Limb (tissue), 2 donors: ENCODE measurements around the gene FBXL7.
A peak's percentile ranks its signal among the peaks of the same experiment; 100 is the strongest.

Experiments used
- DNase-seq, 2 donors: peaks; one replicate each; pipeline ENCODE4 v3.0.0-alpha.2; 2016; ENCODE audit errors: extremely low spot score in 2 of 2

The FBXL7 gene

GRCh38 chr5:15704397-15704947 is 204.5 kb downstream of the FBXL7 start:
- DNase-seq: no peak

DNA sequence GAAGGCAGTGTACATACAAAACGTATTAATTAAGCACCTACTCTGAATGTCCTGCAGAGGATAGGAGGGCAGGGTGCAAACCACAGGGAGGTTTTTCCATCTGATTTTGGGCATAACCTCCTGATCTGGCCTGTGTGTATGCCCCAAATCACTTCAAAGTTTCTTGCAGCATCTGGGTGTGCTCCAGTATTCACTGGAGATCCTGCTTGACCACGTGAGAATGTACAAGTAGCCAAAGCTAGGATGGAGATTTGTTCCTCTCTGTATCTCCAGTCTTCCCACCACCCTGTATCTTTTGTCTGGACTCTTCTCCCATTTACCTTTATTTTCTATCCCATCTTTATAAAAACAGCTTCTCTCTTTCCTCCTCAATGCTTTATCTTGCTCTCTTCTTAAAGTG is 207.7 kb downstream of the FBXL7 start:
- DNase-seq: no peak

- no peak for DNase-seq
Measured at GRCh38 chr5:15711892-15712291, 211.9 kb downstream of the FBXL7 start.

- DNase-seq: no peak
Measured at GRCh38 chr5:15715535-15715934, 215.6 kb downstream of the FBXL7 start.

DNA sequence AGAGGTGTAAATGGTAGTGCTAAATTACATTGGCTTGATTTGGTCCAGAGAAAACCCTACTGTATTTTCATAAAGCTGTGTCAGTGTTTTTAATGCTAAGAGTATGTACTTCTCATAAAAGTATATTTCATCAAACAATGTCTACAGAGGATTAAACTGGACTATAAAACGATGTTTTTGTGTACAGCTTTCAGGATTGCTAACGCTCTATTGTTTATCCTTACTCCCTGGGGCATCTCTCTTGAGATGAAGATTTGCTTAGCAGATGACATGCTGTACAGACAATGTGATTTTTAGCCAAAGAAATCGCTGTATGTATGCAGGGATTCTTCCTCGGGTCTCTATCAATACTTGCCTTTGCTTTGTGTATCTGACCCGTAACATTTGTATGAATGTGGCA is 216.0 kb downstream of the FBXL7 start:
- no peak for DNase-seq

- no peak for DNase-seq
Measured at GRCh38 chr5:15717001-15717400, 217.0 kb downstream of the FBXL7 start.

DNA sequence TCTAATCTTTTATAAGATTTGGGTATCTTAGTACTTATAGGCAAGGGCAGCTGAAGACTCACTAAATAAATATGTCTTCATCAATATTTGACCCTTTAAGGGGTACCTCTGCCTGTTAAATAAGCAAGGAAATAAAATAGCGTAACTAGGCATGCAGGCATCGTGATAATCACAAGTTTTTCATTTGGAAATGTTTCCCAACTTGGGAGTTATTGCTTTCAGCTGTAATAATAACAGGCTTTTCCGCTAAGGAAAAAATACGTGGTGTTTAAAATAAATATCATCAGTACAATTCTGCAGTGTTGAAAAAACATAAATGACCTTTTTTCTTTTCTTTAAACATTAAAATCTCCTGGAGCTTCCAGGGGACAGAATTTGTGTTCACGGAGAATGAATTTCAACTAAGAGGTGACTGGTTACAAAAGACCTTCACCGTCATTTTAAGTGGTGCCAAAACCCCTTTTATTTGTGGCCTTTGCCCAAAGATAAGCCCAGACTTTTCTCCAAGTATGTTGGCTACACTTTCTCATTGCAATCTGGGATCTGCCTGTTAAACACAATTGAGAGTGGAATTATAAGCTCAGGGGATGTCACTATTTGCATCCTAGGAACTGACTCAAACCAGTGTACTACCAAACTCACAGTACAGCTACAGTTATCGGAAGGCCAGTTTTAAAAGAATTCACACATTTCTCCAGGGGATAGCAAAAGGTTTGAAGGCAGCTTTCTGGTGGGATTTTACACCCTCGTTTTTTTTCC is 218.6 kb downstream of the FBXL7 start:
- no peak for DNase-seq

DNA sequence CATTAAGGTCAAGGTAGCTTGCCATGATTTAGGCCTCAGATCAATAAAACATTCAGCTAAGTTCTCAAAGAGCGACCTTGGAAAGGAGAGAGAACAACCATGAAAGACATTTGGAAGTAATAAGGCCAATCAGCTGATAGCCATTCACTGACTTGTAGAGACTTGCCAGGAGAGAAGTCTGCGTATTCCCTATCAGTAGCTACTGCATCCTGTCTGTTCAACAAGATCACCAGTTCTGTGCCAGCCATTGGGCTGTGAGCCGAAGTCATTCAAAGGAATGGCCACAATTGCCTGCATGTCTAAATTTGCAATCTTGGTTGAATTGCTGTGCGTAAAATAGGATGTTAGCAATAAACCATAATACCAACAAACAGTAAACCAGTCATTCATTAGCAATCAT is 219.8 kb downstream of the FBXL7 start:
- no peak for DNase-seq

- DNase-seq: no peak
Measured at GRCh38 chr5:15720515-15720914, 220.5 kb downstream of the FBXL7 start.

- no peak for DNase-seq
Measured at GRCh38 chr5:15722305-15722704, 222.3 kb downstream of the FBXL7 start.

- DNase-seq: no peak
Measured at GRCh38 chr5:15727375-15727774, 227.4 kb downstream of the FBXL7 start.

GRCh38 chr5:15728811-15729210 is 228.8 kb downstream of the FBXL7 start:
- no peak for DNase-seq

- no peak for DNase-seq
Measured at GRCh38 chr5:15731699-15732098, 231.7 kb downstream of the FBXL7 start.

- DNase-seq: no peak
Measured at GRCh38 chr5:15734058-15734457, 234.1 kb downstream of the FBXL7 start.

GRCh38 chr5:15737036-15737821 is 237.2 kb downstream of the FBXL7 start:
- DNase-seq: no peak

- peak in 1 of 2 donors; percentile 47 for DNase-seq
Measured at GRCh38 chr5:15737871-15738664, 238.1 kb downstream of the FBXL7 start.

GRCh38 chr5:15740383-15740782 is 240.4 kb downstream of the FBXL7 start:
- DNase-seq: no peak

- DNase-seq: peak in 1 of 2 donors; percentile 20
Measured at GRCh38 chr5:15741591-15741990, 241.6 kb downstream of the FBXL7 start.

DNA sequence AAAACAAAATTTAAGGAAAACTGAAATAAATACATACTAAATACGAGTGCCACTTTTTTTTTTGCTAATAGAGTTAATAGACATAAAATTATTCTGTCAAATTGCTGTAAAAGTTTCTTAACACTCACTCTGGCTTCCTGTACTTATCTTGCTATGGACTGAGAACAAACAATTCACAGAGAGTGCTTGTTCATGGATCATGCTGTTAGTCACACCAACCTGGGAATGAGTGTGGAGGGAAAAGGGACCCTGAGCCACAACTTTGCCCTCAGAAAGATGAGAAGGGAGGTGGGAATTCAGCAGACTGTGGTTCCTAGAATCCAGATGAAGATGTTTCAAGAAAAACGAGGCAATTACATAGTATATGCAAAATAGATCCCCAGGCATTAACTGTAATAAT is 246.9 kb downstream of the FBXL7 start:
- DNase-seq: no peak

GRCh38 chr5:15748266-15748665 is 248.3 kb downstream of the FBXL7 start:
- DNase-seq: no peak

- peak in 1 of 2 donors; percentile 36 for DNase-seq
Measured at GRCh38 chr5:15752663-15753285, 252.8 kb downstream of the FBXL7 start.
